Measurements from ENCODE around the gene GRID2IP. TPM values are rescaled to one million over a fixed set of nuclear protein-coding genes. Genes with fewer than 3 reads are reported as not detected.

GRID2IP gene
- total and polyA plus RNA-seq, 3 donors from 2014 or later: 0.34 to 1.9 (median 1.1) TPM

DNA sequence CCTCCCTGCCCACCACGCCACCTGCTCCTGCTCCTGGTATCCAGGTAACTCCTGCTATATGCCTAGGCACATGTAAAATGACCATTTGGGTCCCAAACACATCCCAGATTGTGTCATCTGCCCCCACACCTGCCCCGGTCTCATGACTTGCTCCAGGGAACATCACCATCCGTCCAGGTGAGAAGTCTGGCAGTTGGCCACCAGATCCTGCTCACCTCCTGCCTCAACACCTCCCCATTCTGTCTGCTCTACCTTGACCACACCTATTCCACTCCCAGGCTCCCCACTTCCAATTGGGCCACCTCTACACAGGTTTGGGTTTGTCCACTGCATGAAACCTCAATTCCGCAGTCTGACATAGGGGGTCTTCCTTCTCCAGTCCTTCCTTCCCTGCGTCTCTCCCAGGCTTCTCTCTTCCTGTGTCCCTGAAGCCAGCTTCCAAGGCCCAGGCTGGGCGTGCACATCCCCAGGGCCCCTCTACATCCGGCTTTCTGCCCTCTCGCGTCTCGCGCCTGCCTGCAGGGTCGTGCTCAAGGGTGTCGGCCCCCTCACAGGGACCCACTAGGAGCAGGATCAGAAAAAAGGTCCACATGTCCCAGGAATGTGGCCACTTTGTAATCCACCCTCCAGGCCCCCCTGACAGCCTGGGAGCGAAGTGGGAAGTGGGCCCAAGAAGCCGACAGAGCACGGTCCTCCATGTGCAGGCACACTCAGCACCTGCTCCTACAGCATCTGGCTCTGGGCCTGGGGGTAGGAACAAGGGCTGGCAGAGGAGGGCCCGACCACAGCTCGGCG lies 54.2 kb downstream of the GRID2IP start:
- Histone ChIP-seq H3K36me3 (ENCODE audit: low read depth, missing control alignments) (no peaks in the 10 kb centered on the region), H3K4me3 (no peak overlapping the region), H3K27ac (no peak overlapping the region), H3K27me3 (no peaks in the 10 kb centered on the region), H3K4me1 (no peaks in the 10 kb centered on the region), H3K9me3 (no peaks in the 10 kb centered on the region)
- WGBS, 2 donors: 71 to 82% methylated on average over 13 to 19 of the region's 19 CpGs
- TF ChIP-seq POLR2A (IDR thresholded peaks at IDR 0.05): no peak
- TF ChIP-seq, protein P1, sequence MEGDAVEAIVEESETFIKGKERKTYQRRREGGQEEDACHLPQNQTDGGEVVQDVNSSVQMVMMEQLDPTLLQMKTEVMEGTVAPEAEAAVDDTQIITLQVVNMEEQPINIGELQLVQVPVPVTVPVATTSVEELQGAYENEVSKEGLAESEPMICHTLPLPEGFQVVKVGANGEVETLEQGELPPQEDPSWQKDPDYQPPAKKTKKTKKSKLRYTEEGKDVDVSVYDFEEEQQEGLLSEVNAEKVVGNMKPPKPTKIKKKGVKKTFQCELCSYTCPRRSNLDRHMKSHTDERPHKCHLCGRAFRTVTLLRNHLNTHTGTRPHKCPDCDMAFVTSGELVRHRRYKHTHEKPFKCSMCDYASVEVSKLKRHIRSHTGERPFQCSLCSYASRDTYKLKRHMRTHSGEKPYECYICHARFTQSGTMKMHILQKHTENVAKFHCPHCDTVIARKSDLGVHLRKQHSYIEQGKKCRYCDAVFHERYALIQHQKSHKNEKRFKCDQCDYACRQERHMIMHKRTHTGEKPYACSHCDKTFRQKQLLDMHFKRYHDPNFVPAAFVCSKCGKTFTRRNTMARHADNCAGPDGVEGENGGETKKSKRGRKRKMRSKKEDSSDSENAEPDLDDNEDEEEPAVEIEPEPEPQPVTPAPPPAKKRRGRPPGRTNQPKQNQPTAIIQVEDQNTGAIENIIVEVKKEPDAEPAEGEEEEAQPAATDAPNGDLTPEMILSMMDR (IDR thresholded peaks at IDR 0.05): no peak
- intact Hi-C loops (cut with DNase I; ENCODE audit: low total_unique reads): no loop called here
- no peak for DNase-seq

DNA sequence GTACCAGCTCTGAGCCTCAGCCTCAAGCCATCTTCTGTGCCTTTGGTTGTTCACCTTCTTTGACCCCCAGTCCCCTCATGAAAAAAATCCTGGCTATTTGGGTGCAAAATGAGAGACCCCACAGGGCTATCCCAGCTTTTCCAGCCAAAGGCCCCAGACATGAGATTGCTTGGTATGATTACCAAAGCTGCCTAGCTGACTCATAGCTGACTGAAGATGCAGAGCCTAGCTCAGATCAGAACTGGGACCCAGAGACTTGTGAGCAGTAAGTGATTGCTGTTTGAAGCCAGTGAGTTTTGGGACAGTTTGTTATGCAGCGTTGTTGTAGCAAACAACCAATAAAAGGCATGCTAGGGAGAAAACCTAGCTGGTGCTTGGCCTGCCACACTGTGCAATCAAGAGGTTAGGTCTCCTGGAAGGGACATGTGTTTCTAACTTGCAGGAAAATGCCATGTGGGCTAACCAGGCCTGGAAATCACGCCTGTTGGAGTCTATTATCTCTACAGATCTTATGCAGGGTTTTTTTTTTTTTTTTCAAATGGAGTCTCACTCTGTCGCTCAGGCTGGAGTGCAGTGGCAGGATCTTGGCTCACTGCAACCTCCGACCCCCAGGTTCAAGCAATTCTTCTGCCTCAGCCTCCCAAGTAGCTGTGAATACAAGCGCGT lies 55.5 kb downstream of the GRID2IP start:
- Histone ChIP-seq H3K4me1 (no peaks in the 10 kb centered on the region), H3K4me3 (no peak overlapping the region), H3K36me3 (ENCODE audit: low read depth, missing control alignments) (no peaks in the 10 kb centered on the region), H3K27me3 (no peaks in the 10 kb centered on the region), H3K27ac (no peak overlapping the region), H3K9me3 (no peaks in the 10 kb centered on the region)
- 90 to 93% methylated on average over 6 of the region's 6 CpGs for WGBS, 2 donors
- no peak for DNase-seq
- TF ChIP-seq, protein P1 (IDR thresholded peaks at IDR 0.05): no peak
- no peak for TF ChIP-seq POLR2A (IDR thresholded peaks at IDR 0.05)
- intact Hi-C loops (cut with DNase I; ENCODE audit: low total_unique reads): no loop called here

DNA sequence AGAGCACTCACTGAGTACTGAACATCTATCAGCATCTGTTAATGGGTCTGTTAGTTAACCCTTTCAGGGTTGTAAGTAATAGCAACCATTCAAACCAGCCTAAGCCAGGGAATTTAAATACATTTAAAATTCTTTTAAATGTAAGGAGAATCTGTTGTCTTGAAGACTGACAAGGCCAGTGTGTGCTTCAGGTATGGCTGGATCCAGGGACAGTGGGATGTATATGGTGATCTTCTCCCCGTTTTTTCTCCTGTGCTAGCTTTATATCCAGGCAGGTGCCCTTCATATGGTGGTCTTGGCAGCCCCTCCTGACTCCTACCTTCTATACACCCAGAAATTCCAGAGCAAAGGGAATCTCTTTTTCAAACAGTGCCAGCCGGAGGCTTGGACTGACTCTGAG lies 56.9 kb downstream of the GRID2IP start:
- Histone ChIP-seq H3K4me1 (no peaks in the 10 kb centered on the region), H3K4me3 (no peak overlapping the region), H3K27ac (no peak overlapping the region), H3K27me3 (no peaks in the 10 kb centered on the region), H3K9me3 (no peaks in the 10 kb centered on the region), H3K36me3 (ENCODE audit: low read depth, missing control alignments) (no peaks in the 10 kb centered on the region)
- TF ChIP-seq, protein P1 (IDR thresholded peaks at IDR 0.05): no peak
- no peak for TF ChIP-seq POLR2A (IDR thresholded peaks at IDR 0.05)
- no peak for DNase-seq
- WGBS, 2 donors: 86 to 88% methylated on average over 2 of the region's 2 CpGs
- intact Hi-C loops (cut with DNase I; ENCODE audit: low total_unique reads): no loop called here

DNA sequence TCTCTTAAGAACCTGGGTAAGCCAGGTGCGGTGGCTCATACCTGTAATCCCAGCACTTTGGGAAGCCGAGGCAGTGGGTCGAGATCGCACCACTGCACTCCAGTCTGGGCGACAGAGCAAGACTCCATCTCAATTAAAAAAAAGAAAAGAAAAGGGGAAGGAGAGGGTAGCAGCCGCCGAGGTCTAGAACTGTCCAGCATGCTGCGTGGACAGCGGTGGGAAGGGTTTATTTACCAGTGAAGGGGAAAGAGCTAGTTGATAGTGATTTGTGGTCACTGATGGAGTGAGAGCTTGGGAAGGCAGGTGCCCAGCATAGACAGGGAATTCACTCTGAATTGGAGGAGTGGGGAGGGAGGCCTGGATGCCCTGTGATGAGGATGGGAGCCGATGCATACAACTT lies 60.1 kb downstream of the GRID2IP start:
- Histone ChIP-seq H3K4me1 (no peaks in the 10 kb centered on the region), H3K9me3 (no peaks in the 10 kb centered on the region), H3K27me3 (no peaks in the 10 kb centered on the region), H3K36me3 (ENCODE audit: low read depth, missing control alignments) (no peaks in the 10 kb centered on the region), H3K4me3 (no peak overlapping the region), H3K27ac (no peak overlapping the region)
- 87 to 88% methylated on average over 8 to 10 of the region's 10 CpGs for WGBS, 2 donors
- DNase-seq: no peak
- TF ChIP-seq, protein P1 (IDR thresholded peaks at IDR 0.05): no peak
- TF ChIP-seq POLR2A (IDR thresholded peaks at IDR 0.05): no peak
- intact Hi-C loops (cut with DNase I; ENCODE audit: low total_unique reads): no loop called here

Measured in testis (tissue), 3 donors.